Spleen (tissue), 7 donors: Measurements from ENCODE around the gene PTGER3.

Source experiments
- POLR2A ChIP-seq, 3 donors: fragments of 450-650 bp; IDR thresholded peaks; one replicate each; pipeline ENCODE4 v1.5.1; 2017; ENCODE audit warnings: antibody characterized with exemption in 3 of 3, mild to moderate bottlenecking in 1 of 3
- POLR2AphosphoS5 ChIP-seq, 3 donors: sonication (generic); formaldehyde crosslinking; IDR thresholded peaks; one replicate each; pipeline ENCODE4 v1.5.1; 2017; ENCODE audit warnings: antibody characterized with exemption in 3 of 3
- TF ChIP-seq, protein P1 (sequence below), 11 experiments: fragments of 200-600 bp in 7 of 11; fragments of 450-650 bp in 4 of 11; sonication (generic) in 4 of 11; IDR thresholded peaks in 8 of 11; conservative IDR thresholded peaks in 3 of 11; 1 replicate in 7 of 11; 2 replicates in 4 of 11; pipeline versions ENCODE4 v1.4.0 to v1.8.0; 2016 to 2021; ENCODE audit warnings: antibody characterized with exemption in 11 of 11, inconsistent platforms in 4 of 11, mild to moderate bottlenecking in 1 of 11
- donor health status: DM: no; HTN: no; CAD: no; lungs with moderate emphysema.
- donor health status: DM: no; HTN: no; CAD: no.
- donor health status: DM: no; HTN: no; CAD: no.

- TF ChIP-seq POLR2A (IDR thresholded peaks at IDR 0.05) (no peak), POLR2AphosphoS5 (IDR thresholded peaks at IDR 0.05) (no peak)
- TF ChIP-seq, protein P1, sequence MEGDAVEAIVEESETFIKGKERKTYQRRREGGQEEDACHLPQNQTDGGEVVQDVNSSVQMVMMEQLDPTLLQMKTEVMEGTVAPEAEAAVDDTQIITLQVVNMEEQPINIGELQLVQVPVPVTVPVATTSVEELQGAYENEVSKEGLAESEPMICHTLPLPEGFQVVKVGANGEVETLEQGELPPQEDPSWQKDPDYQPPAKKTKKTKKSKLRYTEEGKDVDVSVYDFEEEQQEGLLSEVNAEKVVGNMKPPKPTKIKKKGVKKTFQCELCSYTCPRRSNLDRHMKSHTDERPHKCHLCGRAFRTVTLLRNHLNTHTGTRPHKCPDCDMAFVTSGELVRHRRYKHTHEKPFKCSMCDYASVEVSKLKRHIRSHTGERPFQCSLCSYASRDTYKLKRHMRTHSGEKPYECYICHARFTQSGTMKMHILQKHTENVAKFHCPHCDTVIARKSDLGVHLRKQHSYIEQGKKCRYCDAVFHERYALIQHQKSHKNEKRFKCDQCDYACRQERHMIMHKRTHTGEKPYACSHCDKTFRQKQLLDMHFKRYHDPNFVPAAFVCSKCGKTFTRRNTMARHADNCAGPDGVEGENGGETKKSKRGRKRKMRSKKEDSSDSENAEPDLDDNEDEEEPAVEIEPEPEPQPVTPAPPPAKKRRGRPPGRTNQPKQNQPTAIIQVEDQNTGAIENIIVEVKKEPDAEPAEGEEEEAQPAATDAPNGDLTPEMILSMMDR (IDR thresholded peaks at IDR 0.05 in 8 of 11, conservative IDR thresholded peaks at IDR 0.05 in 3 of 11): no peak
These were observed 21.5 kb downstream of the PTGER3 start for GRCh38 chr1:71026093-71026492.
